Measurements from ENCODE around the gene GABPB2.
A peak's percentile ranks its signal among the peaks of the same experiment; 100 is the strongest.

GABPB2 gene

DNA sequence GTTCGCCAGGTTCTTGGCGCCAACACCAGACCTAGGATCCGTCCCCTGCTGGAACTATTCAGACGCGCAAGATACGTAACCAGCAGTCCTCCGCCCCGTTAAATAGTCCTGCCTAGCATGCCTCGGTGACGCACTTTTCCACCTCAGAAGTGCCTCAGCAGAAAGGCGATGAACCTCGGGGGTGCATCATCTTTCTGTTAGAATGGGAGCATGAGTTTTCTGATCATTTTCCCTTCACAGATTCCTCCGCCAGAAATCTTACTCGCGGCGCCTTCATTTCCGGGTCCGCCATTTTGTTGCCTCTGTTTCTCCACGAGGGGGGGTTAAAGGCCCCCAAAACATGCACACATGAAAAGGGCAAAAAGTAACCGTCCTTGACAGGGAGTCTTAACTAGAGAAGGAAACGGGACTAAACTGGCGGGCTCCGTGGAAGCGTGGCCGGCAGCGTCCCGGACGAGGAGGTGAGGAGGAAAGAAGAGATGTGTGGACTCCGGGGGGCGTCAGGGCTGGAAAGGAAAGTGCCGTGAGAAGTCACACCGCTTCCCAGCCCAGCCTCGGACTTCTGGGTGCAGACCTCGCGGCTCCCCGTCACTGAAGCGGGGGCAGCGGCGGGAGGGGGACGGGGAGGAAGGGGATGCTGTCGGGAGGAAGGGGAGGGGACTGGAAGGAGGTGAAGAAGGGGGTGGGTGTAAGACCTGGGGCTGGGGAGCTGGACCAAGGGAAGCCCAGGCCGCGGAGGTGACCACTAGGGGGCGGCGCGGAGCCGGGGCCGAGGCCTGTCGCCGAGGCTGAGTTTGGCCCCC, at the start of gene GABPB2:
GABPB2 (plus strand) TSS at position 288 of the 803 bp plus-strand sequence. CDS start 17,429 bp downstream, outside the sequence.
- TF ChIP-seq, protein P1, sequence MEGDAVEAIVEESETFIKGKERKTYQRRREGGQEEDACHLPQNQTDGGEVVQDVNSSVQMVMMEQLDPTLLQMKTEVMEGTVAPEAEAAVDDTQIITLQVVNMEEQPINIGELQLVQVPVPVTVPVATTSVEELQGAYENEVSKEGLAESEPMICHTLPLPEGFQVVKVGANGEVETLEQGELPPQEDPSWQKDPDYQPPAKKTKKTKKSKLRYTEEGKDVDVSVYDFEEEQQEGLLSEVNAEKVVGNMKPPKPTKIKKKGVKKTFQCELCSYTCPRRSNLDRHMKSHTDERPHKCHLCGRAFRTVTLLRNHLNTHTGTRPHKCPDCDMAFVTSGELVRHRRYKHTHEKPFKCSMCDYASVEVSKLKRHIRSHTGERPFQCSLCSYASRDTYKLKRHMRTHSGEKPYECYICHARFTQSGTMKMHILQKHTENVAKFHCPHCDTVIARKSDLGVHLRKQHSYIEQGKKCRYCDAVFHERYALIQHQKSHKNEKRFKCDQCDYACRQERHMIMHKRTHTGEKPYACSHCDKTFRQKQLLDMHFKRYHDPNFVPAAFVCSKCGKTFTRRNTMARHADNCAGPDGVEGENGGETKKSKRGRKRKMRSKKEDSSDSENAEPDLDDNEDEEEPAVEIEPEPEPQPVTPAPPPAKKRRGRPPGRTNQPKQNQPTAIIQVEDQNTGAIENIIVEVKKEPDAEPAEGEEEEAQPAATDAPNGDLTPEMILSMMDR (IDR thresholded peaks at IDR 0.05; ENCODE audit: poor library complexity, severe bottlenecking): peak; percentile 97

DNA sequence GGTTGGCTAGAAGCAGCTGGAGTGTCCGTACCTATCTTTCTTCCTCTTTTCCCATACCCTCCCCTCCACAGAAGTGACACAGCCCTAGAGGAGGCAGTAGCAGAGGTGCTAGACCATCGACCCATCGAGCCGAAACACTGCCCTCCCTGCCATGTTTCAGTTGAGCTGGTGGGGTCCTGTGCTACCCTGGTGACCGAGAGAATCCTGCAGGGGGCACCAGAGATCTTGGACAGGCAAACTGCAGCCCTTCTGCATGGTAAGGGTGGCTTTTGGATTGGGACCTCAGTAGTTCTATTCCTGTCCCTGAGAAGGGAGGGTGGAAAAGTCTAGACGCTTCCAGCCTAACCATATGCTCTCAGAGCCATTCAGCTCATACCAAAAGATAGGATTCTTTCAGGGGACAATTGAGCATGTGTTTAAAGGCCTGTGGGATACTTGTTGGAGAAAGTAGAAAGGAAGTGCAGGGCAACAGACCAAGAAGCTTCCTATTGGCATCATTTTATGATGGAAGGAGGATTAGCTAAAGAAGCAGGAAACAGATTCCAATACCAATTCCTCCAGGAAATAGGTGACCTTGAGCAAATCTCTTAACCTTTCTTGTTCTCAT, 45.9 kb upstream of the GABPB2 start:
- no peaks in the 10 kb centered on the region for H3K27me3 ChIP-seq (ENCODE audit: insufficient read depth, poor library complexity, severe bottlenecking)
- no peak for DNase-seq (ENCODE audit: low spot score)
- peak; percentile 68 for ATAC-seq (ENCODE audit: low read depth)
- H3K9me3 ChIP-seq (ENCODE audit: severe bottlenecking): no peaks in the 10 kb centered on the region
- H3K36me3 ChIP-seq (ENCODE audit: low read depth): peaks cover 25% of the 10 kb centered on the region
- no peak overlapping the region for H3K4me3 ChIP-seq (ENCODE audit: severe bottlenecking)
- no peaks in the 10 kb centered on the region for H3K4me1 ChIP-seq (ENCODE audit: insufficient read depth, poor library complexity, severe bottlenecking)
- H3K27ac ChIP-seq (ENCODE audit: poor library complexity, severe bottlenecking): no peak overlapping the region
- TF ChIP-seq, protein P1 (IDR thresholded peaks at IDR 0.05; ENCODE audit: poor library complexity, severe bottlenecking): peak; percentile 62

More for the DNA sequence above, at the start of gene GABPB2:
- H3K9me3 ChIP-seq (ENCODE audit: severe bottlenecking): no peaks in the 10 kb centered on the region
- H3K4me3 ChIP-seq (ENCODE audit: severe bottlenecking): peak within 1 kb of the TSS; percentile 87
- H3K36me3 ChIP-seq (ENCODE audit: low read depth): peaks cover 2% of the 10 kb centered on the region; the same call in 1 of the 2 replicates
- no peaks in the 10 kb centered on the region for H3K4me1 ChIP-seq (ENCODE audit: insufficient read depth, poor library complexity, severe bottlenecking)
- H3K27me3 ChIP-seq (ENCODE audit: insufficient read depth, poor library complexity, severe bottlenecking): no peaks in the 10 kb centered on the region
- ATAC-seq (ENCODE audit: low read depth): peak; percentile 86
- peak within 1 kb of the TSS; percentile 94 for H3K27ac ChIP-seq (ENCODE audit: poor library complexity, severe bottlenecking)
- peak; percentile 89 for DNase-seq (ENCODE audit: low spot score)

DNA sequence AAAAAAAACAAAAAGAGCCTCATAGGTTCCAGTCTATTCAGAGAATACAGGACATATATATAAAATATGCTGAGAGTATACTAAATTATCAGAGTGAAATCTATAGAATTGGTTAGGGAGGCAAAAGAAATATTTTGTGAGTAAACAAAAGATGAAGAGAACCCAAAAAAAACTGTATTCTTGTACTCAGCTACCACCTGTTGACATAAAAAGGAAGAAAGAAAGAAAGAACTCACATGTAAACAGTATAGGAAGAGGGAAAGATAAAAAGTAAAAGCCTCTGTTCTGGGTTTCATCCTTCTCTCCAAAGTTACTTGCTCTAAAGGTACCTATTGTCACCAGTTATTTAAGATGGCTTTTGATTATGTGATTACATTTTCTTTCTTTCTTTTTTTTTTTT, 44.1 kb upstream of the GABPB2 start:
- Histone ChIP-seq H3K27ac (ENCODE audit: poor library complexity, severe bottlenecking) (no peak overlapping the region), H3K4me1 (ENCODE audit: insufficient read depth, poor library complexity, severe bottlenecking) (no peaks in the 10 kb centered on the region), H3K4me3 (ENCODE audit: severe bottlenecking) (no peak overlapping the region), H3K9me3 (ENCODE audit: severe bottlenecking) (no peaks in the 10 kb centered on the region), H3K36me3 (ENCODE audit: low read depth) (peaks cover 32% of the 10 kb centered on the region), H3K27me3 (ENCODE audit: insufficient read depth, poor library complexity, severe bottlenecking) (no peaks in the 10 kb centered on the region)
- ATAC-seq (ENCODE audit: low read depth) (no peak), DNase-seq (ENCODE audit: low spot score) (no peak)
- TF ChIP-seq, protein P1 (IDR thresholded peaks at IDR 0.05; ENCODE audit: poor library complexity, severe bottlenecking): no peak

DNA sequence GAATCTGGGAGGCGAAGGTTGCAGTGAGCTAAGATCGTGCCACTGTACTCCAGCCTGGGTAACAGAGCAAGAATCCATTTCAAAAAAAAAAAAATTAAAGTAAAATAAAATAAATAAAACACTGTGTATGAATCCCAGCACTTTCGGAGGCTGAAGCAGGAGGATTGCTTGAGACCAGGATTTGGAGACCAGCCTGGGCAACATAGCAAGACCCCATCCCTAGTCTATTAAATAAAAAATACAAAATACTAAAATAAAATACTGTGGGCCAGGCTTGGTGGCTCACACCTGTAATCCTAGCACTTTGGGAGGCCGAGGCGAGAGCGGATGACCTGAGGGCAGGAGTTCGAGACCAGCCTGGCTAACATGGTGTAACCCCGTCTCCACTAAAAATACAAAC, 38.4 kb upstream of the GABPB2 start:
- ATAC-seq (ENCODE audit: low read depth): no peak
- peaks cover 34% of the 10 kb centered on the region for H3K36me3 ChIP-seq (ENCODE audit: low read depth)
- H3K4me1 ChIP-seq (ENCODE audit: insufficient read depth, poor library complexity, severe bottlenecking): no peaks in the 10 kb centered on the region

More for the DNA sequence above, 38.4 kb upstream of the GABPB2 start:
- no peak overlapping the region for H3K4me3 ChIP-seq (ENCODE audit: severe bottlenecking)
- H3K9me3 ChIP-seq (ENCODE audit: severe bottlenecking): no peaks in the 10 kb centered on the region
- TF ChIP-seq, protein P1 (IDR thresholded peaks at IDR 0.05; ENCODE audit: poor library complexity, severe bottlenecking): no peak
- no peak for DNase-seq (ENCODE audit: low spot score)
- H3K27ac ChIP-seq (ENCODE audit: poor library complexity, severe bottlenecking): no peak overlapping the region
- H3K27me3 ChIP-seq (ENCODE audit: insufficient read depth, poor library complexity, severe bottlenecking): no peaks in the 10 kb centered on the region

Measured in RWPE2 (cell line).